Skeletal muscle satellite cell (primary cell): ENCODE data around the gene FBXO39.
"Not testable (repeated sequence)": the region's sequence is repeated elsewhere in the genome, so short reads cannot be mapped to it uniquely, and the experiment has no call there.

Source experiments
- H3K27me3 ChIP-seq: 2 replicates; pipeline ENCODE4 v1.7.0; 2013; ENCODE audit warnings: low read length; ENCODE audit not compliant: control insufficient read depth, insufficient read depth
- H3K36me3 ChIP-seq: 2 replicates; pipeline ENCODE4 v1.7.0; 2013; ENCODE audit warnings: mild to moderate bottlenecking, control low read depth, low read length; ENCODE audit not compliant: insufficient read depth
- H3K4me1 ChIP-seq: 2 replicates; pipeline ENCODE4 v1.7.0; 2013; ENCODE audit warnings: low read length; ENCODE audit not compliant: control insufficient read depth, insufficient read depth
- H3K4me2 ChIP-seq: 2 replicates; pipeline ENCODE4 v1.7.0; 2013; ENCODE audit warnings: mild to moderate bottlenecking, low read length
- H3K4me3 ChIP-seq: 2 replicates; pipeline ENCODE4 v1.7.0; 2013; ENCODE audit warnings: low read length
- H3K9ac ChIP-seq: 2 replicates; pipeline ENCODE4 v1.7.0; 2013; ENCODE audit warnings: mild to moderate bottlenecking, low read depth, low read length, moderate library complexity
- H3K9me3 ChIP-seq: replicated peaks from 2 replicates; pipeline ENCODE4 v1.7.0; 2013; ENCODE audit warnings: mild to moderate bottlenecking, control low read depth, low read length

Gene FBXO39

GRCh38 chr17:6757747-6758146 is 18.3 kb upstream of the FBXO39 start:
- H3K4me1 ChIP-seq: peaks cover 34% of the 10 kb centered on the region
- no peaks in the 10 kb centered on the region for H3K9me3 ChIP-seq
- H3K36me3 ChIP-seq: no peaks in the 10 kb centered on the region
- no peak overlapping the region for H3K4me3 ChIP-seq
- no peaks in the 10 kb centered on the region for H3K27me3 ChIP-seq
- no peak overlapping the region for H3K9ac ChIP-seq
- H3K4me2 ChIP-seq: no peak overlapping the region

DNA sequence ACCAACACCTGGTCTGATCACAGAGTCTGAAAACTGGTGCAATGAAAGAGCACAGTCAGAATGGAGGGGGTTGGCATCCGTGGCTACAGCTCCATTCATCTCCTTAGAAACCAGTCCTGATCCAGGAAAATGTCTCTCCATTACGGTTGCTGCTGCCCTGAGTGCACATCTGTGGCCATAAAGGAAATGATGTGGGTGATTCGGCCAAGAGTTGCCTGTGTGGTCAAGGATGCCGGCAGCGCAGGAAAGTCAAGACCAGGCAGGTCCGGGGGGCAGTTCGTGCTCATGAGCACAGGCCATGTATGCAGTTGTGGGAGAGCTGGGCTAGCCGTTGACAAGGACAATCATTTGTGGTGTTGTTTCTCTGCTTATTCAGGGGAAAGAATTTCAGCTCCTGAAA is 14.2 kb upstream of the FBXO39 start:
- Histone ChIP-seq H3K4me2 (no peak overlapping the region), H3K9me3 (no peaks in the 10 kb centered on the region), H3K36me3 (peaks cover 13% of the 10 kb centered on the region), H3K4me1 (no peaks in the 10 kb centered on the region), H3K27me3 (no peaks in the 10 kb centered on the region), H3K9ac (no peak overlapping the region), H3K4me3 (no peak overlapping the region)

- Histone ChIP-seq H3K27me3 (no peaks in the 10 kb centered on the region), H3K4me3 (no peak overlapping the region), H3K9ac (no peak overlapping the region), H3K4me2 (no peak overlapping the region), H3K36me3 (peaks cover 47% of the 10 kb centered on the region), H3K9me3 (no peaks in the 10 kb centered on the region), H3K4me1 (no peaks in the 10 kb centered on the region)
Observed at GRCh38 chr17:6768447-6768846, 7.6 kb upstream of the FBXO39 start.

- H3K4me1 ChIP-seq: no peaks in the 10 kb centered on the region
- peaks cover 36% of the 10 kb centered on the region for H3K36me3 ChIP-seq
- H3K9ac ChIP-seq: no peak overlapping the region
- no peak overlapping the region for H3K4me2 ChIP-seq
- H3K27me3 ChIP-seq: peaks cover 15% of the 10 kb centered on the region
- no peaks in the 10 kb centered on the region for H3K9me3 ChIP-seq
- no peak overlapping the region for H3K4me3 ChIP-seq
Observed at GRCh38 chr17:6772016-6772415, 4.0 kb upstream of the FBXO39 start.

GRCh38 chr17:6774906-6775305 is 1.1 kb upstream of the FBXO39 start:
- Histone ChIP-seq H3K36me3 (peaks cover 21% of the 10 kb centered on the region), H3K27me3 (peaks cover 38% of the 10 kb centered on the region)

DNA sequence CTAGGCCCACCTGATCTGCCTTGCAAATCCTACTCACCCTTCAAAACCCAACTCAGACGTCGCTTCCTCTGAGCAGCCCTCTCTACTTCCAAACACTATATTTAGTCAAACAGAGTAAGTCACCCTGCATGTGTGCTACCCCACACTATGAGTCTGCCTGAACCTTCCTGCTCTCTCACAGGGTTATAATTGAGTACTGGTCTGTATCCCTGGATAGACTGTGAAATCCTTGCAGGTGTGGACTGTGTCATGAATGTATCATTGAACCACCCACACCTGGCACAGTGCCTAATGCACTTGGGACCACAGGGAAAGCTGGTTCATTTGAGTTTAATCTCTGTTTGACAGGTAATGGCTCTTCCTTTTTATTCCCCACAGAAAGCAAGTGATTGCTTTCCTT is 3.4 kb downstream of the FBXO39 start:
- Histone ChIP-seq H3K27me3 (peaks cover 54% of the 10 kb centered on the region), H3K9ac (no peak overlapping the region), H3K9me3 (no peaks in the 10 kb centered on the region), H3K4me1 (no peaks in the 10 kb centered on the region), H3K4me2 (no peak overlapping the region), H3K36me3 (no peaks in the 10 kb centered on the region), H3K4me3 (no peak overlapping the region)

More at GRCh38 chr17:6774906-6775305, 1.1 kb upstream of the FBXO39 start:
- H3K9me3 ChIP-seq, H3K4me2 ChIP-seq, H3K9ac ChIP-seq, H3K4me3 ChIP-seq, H3K4me1 ChIP-seq: not testable (repeated sequence)

GRCh38 chr17:6780001-6780400 is 4.0 kb downstream of the FBXO39 start:
- Histone ChIP-seq H3K9ac (no peak overlapping the region), H3K36me3 (no peaks in the 10 kb centered on the region), H3K9me3 (no peaks in the 10 kb centered on the region), H3K4me1 (no peaks in the 10 kb centered on the region), H3K27me3 (peaks cover 54% of the 10 kb centered on the region), H3K4me3 (no peak overlapping the region), H3K4me2 (no peak overlapping the region)

- H3K4me1 ChIP-seq: no peaks in the 10 kb centered on the region
- H3K36me3 ChIP-seq: no peaks in the 10 kb centered on the region
- H3K4me2 ChIP-seq: no peak overlapping the region
- no peak overlapping the region for H3K4me3 ChIP-seq
- H3K9ac ChIP-seq: no peak overlapping the region
- H3K27me3 ChIP-seq: peaks cover 48% of the 10 kb centered on the region
- no peaks in the 10 kb centered on the region for H3K9me3 ChIP-seq
Observed at GRCh38 chr17:6780886-6781285, 4.9 kb downstream of the FBXO39 start.

DNA sequence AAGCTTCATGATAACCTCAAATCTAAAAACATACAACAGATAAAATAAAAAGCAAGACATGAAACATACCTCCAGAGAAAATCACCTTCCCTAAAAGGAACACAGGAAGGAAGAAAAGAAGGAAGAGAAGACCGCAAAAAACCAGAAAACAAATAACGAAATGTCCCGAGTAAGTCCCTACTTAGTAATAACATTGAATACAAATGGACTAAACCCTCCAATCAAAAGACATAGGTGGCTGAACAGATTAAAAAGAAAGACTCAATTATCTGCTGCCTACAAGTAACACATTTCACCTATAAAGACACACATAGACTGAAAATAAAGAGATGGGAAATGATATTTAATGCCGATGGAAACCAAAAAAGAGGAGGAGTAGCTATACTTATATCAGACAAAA is 6.2 kb downstream of the FBXO39 start:
- Histone ChIP-seq H3K27me3 (peaks cover 39% of the 10 kb centered on the region), H3K9ac (no peak overlapping the region), H3K4me3 (no peak overlapping the region)

GRCh38 chr17:6786618-6787017 is 10.6 kb downstream of the FBXO39 start:
- Histone ChIP-seq H3K27me3 (peaks cover 39% of the 10 kb centered on the region), H3K9ac (no peak overlapping the region)

More for the DNA sequence above, 6.2 kb downstream of the FBXO39 start:
- Histone ChIP-seq H3K9me3 (no peaks in the 10 kb centered on the region), H3K4me2 (no peak overlapping the region), H3K36me3 (no peaks in the 10 kb centered on the region), H3K4me1 (peaks cover 6% of the 10 kb centered on the region)

DNA sequence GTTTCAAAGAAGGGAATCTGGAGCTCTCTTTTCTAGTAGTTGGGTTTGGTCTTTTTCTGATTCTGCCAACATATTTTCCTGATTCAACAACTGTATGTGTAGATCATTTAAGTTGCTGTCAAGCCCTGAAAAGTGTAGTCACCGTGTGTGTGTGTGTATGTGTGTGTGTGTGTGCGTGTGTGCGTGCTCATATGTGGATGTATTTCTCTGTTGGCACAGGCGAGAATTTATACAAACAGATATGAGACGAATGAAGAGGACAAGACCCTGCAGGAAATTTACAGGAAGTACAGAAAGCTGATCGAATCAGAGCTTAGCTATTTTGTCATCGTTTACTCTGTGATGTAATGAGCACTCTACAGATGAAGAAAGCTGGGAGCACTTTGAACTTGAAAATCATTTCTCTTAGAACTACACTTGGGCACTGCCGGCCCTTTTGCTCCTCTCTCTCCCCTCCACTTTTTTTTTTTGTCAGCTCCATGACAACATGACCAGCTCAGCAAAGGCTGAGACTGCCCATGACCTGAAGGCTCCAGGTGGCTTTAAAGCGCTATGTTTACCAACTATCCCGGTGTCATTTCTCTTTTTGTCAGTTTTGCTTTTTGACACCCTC is 11.2 kb downstream of the FBXO39 start:
- Histone ChIP-seq H3K4me1 (peaks cover 7% of the 10 kb centered on the region), H3K4me2 (peak overlapping the region; percentile 40), H3K9ac (no peak overlapping the region), H3K27me3 (peaks cover 36% of the 10 kb centered on the region), H3K9me3 (no peaks in the 10 kb centered on the region), H3K36me3 (no peaks in the 10 kb centered on the region), H3K4me3 (no peak overlapping the region)

More at GRCh38 chr17:6786618-6787017, 10.6 kb downstream of the FBXO39 start:
- H3K4me2 ChIP-seq: peak overlapping the region; percentile 40
- H3K4me1 ChIP-seq: peaks cover 7% of the 10 kb centered on the region
- H3K4me3 ChIP-seq: no peak overlapping the region
- no peaks in the 10 kb centered on the region for H3K36me3 ChIP-seq
- no peaks in the 10 kb centered on the region for H3K9me3 ChIP-seq

DNA sequence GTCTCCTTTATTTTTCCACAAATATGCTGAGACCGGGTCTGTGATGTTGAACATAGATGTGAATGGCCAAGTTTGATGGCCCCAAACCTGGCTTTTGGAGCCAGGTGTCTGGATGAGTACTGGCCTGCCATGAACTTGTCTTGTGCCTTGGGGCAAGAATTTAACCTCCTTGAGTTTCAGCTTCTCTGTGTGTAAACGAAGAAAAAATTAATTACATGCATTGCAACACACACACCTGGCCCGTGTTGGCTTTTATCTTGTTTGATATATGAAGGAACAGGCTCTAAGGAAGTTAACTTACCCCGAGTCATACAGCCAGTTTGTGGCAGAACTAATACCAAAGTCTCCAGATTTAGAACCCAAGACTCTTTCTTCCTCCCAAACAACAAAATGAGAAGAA is 13.1 kb downstream of the FBXO39 start:
- no peak overlapping the region for H3K9ac ChIP-seq
- H3K4me1 ChIP-seq: peaks cover 7% of the 10 kb centered on the region
- no peak overlapping the region for H3K4me2 ChIP-seq
- H3K27me3 ChIP-seq: peaks cover 41% of the 10 kb centered on the region
- no peaks in the 10 kb centered on the region for H3K9me3 ChIP-seq
- H3K36me3 ChIP-seq: no peaks in the 10 kb centered on the region
- no peak overlapping the region for H3K4me3 ChIP-seq
